PC-9 (cell line): ENCODE data around the gene GRIFIN. TPM values are rescaled to one million over a fixed set of nuclear protein-coding genes. Genes with fewer than 3 reads are reported as not detected.

Experiments
- BruUV-seq: library from RNA; stranded (reverse); fragments of 400-500 nt; replicated peaks from 2 replicates; lab custom pipeline; 2021; lab: Mats Ljungman, UMichigan
- CTCF ChIA-PET: fragments of 300-600 bp; sonication (Branson Sonifier 250); formaldehyde crosslinking; loops from one replicate; lab custom pipeline; 2022; ENCODE audit warnings: antibody characterized with exemption; lab: Charles Lee
- POLR2A ChIA-PET: fragments of 300-600 bp; sonication (Branson Sonifier 250); formaldehyde crosslinking; loops from one replicate; lab custom pipeline; 2022; ENCODE audit warnings: antibody characterized with exemption; ENCODE audit not compliant: unreplicated experiment; lab: Charles Lee
- DNase-seq, 2 experiments: peaks; one replicate each; pipeline versions ENCODE4 v3.0.0 to v3.0.0-alpha.2; 2015 to 2022; ENCODE audit warnings: mixed read lengths in 1 of 2
- H2AFZ ChIP-seq: fragments of 200-600 bp; sonication (generic); 2 replicates; pipeline ENCODE4 v1.8.1; 2017; ENCODE audit warnings: antibody characterized with exemption
- H3F3A ChIP-seq: fragments of 200-600 bp; sonication (generic); 2 replicates; pipeline ENCODE4 v1.8.1; 2017; ENCODE audit warnings: antibody characterized with exemption, mild to moderate bottlenecking, low read depth; ENCODE audit not compliant: insufficient read depth
- H3K27ac ChIP-seq: fragments of 200-600 bp; sonication (generic); 2 replicates; pipeline ENCODE4 v1.6.1; 2016; ENCODE audit warnings: mixed run types
- H3K27me3 ChIP-seq: fragments of 200-600 bp; sonication (generic); 2 replicates; pipeline ENCODE4 v1.6.1; 2016; ENCODE audit warnings: low read depth, mixed run types; ENCODE audit not compliant: insufficient read depth
- H3K36me3 ChIP-seq: fragments of 200-600 bp; sonication (generic); 2 replicates; pipeline ENCODE4 v1.6.1; 2016; ENCODE audit warnings: low read depth, mixed run types
- H3K4me1 ChIP-seq: fragments of 200-600 bp; sonication (generic); replicated peaks from 2 replicates; pipeline ENCODE4 v1.6.1; 2016; ENCODE audit warnings: mixed run types; ENCODE audit not compliant: insufficient read depth
- H3K4me2 ChIP-seq: fragments of 200-600 bp; sonication (generic); 2 replicates; pipeline ENCODE4 v1.6.1; 2017; ENCODE audit warnings: mixed run types
- H3K4me3 ChIP-seq: fragments of 200-600 bp; sonication (generic); 2 replicates; pipeline ENCODE4 v1.6.1; 2016; ENCODE audit warnings: mixed run types
- H3K79me2 ChIP-seq: fragments of 200-600 bp; sonication (generic); 2 replicates; pipeline ENCODE4 v1.6.1; 2017; ENCODE audit warnings: low read depth, mixed run types
- H3K9me2 ChIP-seq: fragments of 200-600 bp; sonication (generic); 2 replicates; pipeline ENCODE4 v1.8.1; 2017; ENCODE audit warnings: mild to moderate bottlenecking; ENCODE audit not compliant: insufficient read depth
- H3K9me3 ChIP-seq: fragments of 200-600 bp; sonication (generic); 2 replicates; pipeline ENCODE4 v1.8.1; 2016; ENCODE audit warnings: low read depth; ENCODE audit not compliant: insufficient read depth
- H4K20me1 ChIP-seq: fragments of 200-600 bp; sonication (generic); 2 replicates; pipeline ENCODE4 v1.8.1; 2017; ENCODE audit not compliant: insufficient read depth
- CTCF ChIP-seq: fragments of 200-600 bp; sonication (generic); conservative IDR thresholded peaks from 2 replicates; pipeline ENCODE4 v1.6.1; 2017; ENCODE audit warnings: mixed run types, antibody characterized with exemption, mild to moderate bottlenecking, moderate library complexity
- EZH2 ChIP-seq: fragments of 200-600 bp; sonication (generic); IDR thresholded peaks from 2 replicates; pipeline ENCODE4 v1.8.0; 2017; ENCODE audit warnings: antibody characterized with exemption, low read depth
- intact Hi-C: fragments of 100-400 bp; cut with micrococcal nuclease; formaldehyde crosslinking; loops from one replicate; pipeline ENCODE4 v1.10.0; 2022; ENCODE audit not compliant: unreplicated experiment
- total RNA-seq: library from RNA; stranded (reverse); gene quantifications from 2 replicates; pipeline ENCODE4 v1.2.3, GENCODE V29; 2021

The GRIFIN gene
- total RNA-seq, 1 experiment from 2014 or later, result not detected

- intact Hi-C loops, result no loop called here
- no peak for DNase-seq
- Histone ChIP-seq H3K27ac (no peak overlapping the region), H3K4me3 (no peak overlapping the region), H3K9me3 (no peaks in the 10 kb centered on the region), H3K36me3 (no peaks in the 10 kb centered on the region), H3K79me2 (no peaks in the 10 kb centered on the region), H2AFZ (no peak overlapping the region), H3K9me2 (no peaks in the 10 kb centered on the region), H3F3A (peaks cover 24% of the 10 kb centered on the region), H3K27me3 (peaks cover 9% of the 10 kb centered on the region; the same call in 1 of the 2 replicates), H3K4me2 (0 out of 2 replicates have a peak overlapping the region, but pooled peaks have one; percentile 16), H4K20me1 (no peaks in the 10 kb centered on the region), H3K4me1 (peaks cover 26% of the 10 kb centered on the region)
- ChIA-PET POLR2A (no interaction called here), CTCF (no interaction called here)
- no peak for TF ChIP-seq EZH2
- no peak for TF ChIP-seq CTCF
- BruUV-seq, result no TSS peak
Measured at GRCh38 chr7:2510909-2511768, 34.9 kb upstream of the GRIFIN start.

GRCh38 chr7:2510130-2510776 lies 34.1 kb upstream of the GRIFIN start:
- Histone ChIP-seq H3K27ac (no peak overlapping the region), H3F3A (peaks cover 26% of the 10 kb centered on the region), H3K9me2 (no peaks in the 10 kb centered on the region), H2AFZ (no peak overlapping the region), H3K27me3 (peaks cover 9% of the 10 kb centered on the region; the same call in 1 of the 2 replicates), H3K36me3 (no peaks in the 10 kb centered on the region), H3K9me3 (no peaks in the 10 kb centered on the region), H3K4me2 (no peak overlapping the region), H3K4me3 (no peak overlapping the region), H3K4me1 (peaks cover 26% of the 10 kb centered on the region), H4K20me1 (no peaks in the 10 kb centered on the region), H3K79me2 (no peaks in the 10 kb centered on the region)
- no peak for TF ChIP-seq EZH2
- POLR2A ChIA-PET, result no interaction called here
- intact Hi-C loops, result no loop called here
- no peak for DNase-seq
- BruUV-seq, result no TSS peak
- CTCF ChIA-PET, result interaction anchor here (0.6 kb wide), 1 partner anchor 17 kb away, joined by 3 read pairs; no protein-coding TSS in a partner anchor

GRCh38 chr7:2509298-2509906 lies 33.2 kb upstream of the GRIFIN start:
- DNase-seq, result no peak
- Histone ChIP-seq H3K27ac (no peak overlapping the region), H2AFZ (no peak overlapping the region), H3K4me3 (no peak overlapping the region), H3K4me2 (peak overlapping the region; percentile 77), H3K9me3 (no peaks in the 10 kb centered on the region), H3K4me1 (peaks cover 26% of the 10 kb centered on the region), H4K20me1 (no peaks in the 10 kb centered on the region), H3K9me2 (no peaks in the 10 kb centered on the region), H3K36me3 (no peaks in the 10 kb centered on the region), H3K27me3 (peaks cover 9% of the 10 kb centered on the region; the same call in 1 of the 2 replicates), H3F3A (peaks cover 26% of the 10 kb centered on the region), H3K79me2 (no peaks in the 10 kb centered on the region)
- TF ChIP-seq EZH2, result no peak
- no peak for TF ChIP-seq CTCF
- ChIA-PET CTCF (interaction anchor here (0.6 kb wide), 1 partner anchor 18 kb away, joined by 3 read pairs; no protein-coding TSS in a partner anchor), POLR2A (no interaction called here)
- intact Hi-C loops, result no loop called here
- no TSS peak for BruUV-seq
